ENCODE measurements around the gene SNAP29.
"Not testable (repeated sequence)": the region's sequence is repeated elsewhere in the genome, so short reads cannot be mapped to it uniquely, and the experiment has no call there.

The SNAP29 gene

GRCh38 chr22:20903093-20903492, 44.3 kb downstream of the SNAP29 start:
- no peak for DNase-seq

GRCh38 chr22:20904008-20904979, 45.5 kb downstream of the SNAP29 start:
- peak; percentile 68 for DNase-seq

DNA sequence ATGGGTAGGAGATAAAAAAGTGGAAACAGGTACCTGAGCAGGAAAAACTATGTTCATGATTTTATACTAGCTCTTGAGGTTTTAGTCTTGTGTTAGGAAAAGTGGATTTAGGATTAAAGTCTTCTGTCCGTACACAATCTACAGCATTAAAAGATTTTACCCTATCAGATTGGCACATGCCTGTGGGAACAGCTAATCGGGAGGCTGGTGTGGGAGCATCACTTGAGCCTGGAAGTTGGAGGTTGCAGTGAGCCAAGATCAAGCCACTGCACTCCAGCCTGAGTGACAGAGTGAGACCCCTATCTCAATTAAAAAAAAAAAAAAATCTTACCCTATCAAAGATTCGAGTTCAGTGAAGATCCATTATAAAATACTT, 46.2 kb downstream of the SNAP29 start:
- DNase-seq = no peak

DNA sequence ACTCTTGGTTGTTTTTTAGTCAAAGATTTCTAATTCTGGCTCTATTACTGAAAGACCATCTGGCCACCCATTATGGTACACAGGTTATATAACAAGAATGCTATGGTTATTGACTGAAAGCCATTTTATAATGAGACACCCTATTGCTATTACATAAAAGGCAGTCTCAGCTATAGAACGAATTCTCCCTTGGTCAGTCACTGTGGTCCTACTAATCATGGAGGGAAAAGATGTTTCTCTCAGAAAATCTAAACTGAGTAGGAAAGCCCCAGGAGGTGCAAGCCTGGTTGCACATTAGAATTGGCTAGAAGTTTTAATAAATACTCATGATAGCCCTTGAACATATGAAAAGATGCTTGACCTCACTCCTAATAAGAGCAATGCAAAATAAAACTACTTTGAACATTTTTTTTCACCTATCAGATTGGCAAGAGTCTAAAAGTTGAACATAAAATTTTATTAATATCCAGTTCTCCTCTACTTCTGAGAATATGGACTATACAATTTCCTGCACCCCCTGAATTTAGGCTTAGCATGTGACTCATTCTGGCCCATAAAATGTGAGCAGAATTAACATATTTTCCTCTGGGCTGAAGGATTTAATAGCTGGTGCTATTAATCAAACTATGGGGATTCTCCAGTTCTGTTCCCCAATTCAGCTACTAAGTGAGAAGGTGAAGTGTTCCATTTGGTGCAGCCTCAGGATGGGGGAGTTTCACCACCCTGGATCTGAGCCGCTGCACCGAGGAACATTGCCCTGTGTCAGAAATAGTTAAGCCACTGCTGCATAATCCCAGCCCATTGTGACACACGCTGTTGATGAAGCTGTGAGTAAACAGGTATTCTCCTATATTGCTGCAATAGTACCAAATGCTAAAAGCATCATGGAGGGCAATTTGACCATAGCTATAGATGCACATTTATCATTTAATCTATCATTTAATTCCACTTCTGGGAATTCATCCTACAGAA, 46.9 kb downstream of the SNAP29 start:
- DNase-seq = no peak

- no peak for DNase-seq
Observed at GRCh38 chr22:20906387-20906767, 47.6 kb downstream of the SNAP29 start.

DNA sequence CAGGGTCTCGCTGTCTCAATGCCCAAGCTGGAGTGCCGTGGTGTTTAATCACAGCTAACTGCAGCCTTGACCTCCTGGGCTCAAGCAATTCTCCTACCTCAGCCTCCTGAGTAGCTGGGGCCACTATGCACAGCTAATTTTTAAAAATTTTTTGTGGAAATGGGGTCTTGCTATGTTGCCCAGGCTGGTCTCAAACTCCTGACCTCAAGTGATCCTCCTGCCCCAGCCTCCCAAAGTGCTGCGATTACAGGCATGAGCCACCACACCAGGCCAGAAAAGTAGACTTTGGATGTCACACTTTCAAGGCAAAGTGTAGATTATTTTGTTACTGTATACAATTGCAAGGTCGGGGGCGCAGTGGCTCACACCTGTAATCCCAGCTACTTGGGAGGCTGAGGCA, 49.9 kb downstream of the SNAP29 start:
- DNase-seq = not testable (repeated sequence)

DNA sequence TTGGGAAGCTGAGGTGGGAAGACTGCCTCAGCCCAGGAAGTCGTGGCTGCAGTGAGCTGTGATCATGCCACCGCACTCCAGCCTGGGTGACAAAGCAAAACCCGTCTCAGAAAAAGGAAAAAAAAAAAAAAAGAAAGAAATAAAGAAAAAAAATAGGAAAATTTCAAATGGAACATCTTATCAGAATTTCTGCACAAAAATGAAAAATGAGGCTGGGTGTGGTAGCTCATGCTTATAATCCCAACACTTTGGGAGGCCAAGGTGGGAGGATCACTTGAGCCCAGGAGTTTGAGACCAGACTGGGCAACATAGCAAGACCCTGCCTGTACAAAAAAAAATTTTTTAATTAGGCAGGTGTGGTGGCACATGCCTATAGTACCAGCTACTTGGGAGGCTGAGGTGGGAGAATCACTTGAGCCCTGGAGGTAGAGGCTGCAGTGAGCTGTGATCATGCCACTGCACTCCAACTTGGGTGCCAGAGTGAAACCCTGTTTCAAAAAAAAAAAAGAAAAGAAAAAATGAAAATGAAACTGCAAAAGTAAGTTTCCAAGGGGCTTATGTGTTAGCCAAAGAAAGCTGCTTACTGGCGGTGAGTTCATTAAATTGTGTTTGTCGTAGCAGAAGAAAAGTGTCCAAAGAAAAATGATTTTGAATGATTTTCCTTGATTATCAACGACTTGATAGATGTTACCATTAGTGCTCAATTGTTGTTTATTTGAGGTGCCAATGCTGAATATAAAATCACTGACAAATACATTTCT, 50.9 kb downstream of the SNAP29 start:
- no peak for DNase-seq

GRCh38 chr22:20912494-20912893, 53.7 kb downstream of the SNAP29 start:
- no peak for DNase-seq

- DNase-seq = peak; percentile 100
Observed at GRCh38 chr22:20916916-20917810, 58.4 kb downstream of the SNAP29 start, which contains the start of gene CRKL. Gene CRKL (plus strand): TSS chr22:20917407. CDS start chr22:20917935, 528 bp downstream.

DNA sequence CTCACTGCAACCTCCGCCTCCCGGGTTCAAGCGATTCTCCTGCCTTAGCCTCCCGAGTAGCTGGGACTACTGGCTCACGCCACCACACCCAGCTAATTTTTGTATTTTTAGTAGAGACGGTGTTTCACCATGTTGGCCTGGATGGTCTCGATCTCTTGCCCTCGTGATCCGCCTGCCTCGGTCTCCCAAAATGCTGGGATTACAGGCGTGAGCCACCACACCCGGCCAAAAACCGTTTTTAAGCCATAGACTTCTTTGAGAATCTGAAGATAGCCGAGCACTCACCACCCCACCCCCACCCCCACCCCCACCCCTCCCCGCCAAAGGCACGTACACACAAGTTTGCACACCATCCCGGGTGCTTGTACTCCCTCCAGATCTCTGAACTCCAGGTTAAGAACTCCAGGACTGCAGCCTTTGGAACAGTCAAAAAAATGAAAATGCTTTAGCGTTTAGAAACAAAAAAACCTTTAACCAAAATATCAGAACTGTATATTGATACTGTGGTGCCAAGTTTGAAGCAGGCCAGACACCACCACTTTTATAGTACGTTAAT, 59.9 kb downstream of the SNAP29 start:
- DNase-seq = peak; percentile 46

DNA sequence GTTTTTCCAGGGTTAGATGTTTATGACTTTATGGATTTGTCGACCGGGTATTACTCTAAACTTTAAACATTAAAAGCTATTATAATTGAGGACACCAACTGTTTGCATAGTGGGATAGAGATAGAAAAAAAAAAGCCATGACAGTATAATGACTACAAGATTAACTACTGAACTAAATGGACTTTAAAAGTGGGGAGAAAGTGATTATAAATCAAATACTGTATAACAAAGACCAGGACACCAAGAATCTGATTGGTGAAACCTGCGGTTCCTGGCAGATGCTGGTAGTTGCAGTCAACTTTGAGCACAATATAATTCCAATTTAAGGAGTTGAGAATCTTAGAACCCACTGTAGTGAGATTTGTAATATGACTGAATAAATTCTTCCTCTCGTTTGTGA, 60.9 kb downstream of the SNAP29 start:
- DNase-seq = no peak

GRCh38 chr22:20920881-20921203, 62.0 kb downstream of the SNAP29 start:
- DNase-seq = no peak

DNA sequence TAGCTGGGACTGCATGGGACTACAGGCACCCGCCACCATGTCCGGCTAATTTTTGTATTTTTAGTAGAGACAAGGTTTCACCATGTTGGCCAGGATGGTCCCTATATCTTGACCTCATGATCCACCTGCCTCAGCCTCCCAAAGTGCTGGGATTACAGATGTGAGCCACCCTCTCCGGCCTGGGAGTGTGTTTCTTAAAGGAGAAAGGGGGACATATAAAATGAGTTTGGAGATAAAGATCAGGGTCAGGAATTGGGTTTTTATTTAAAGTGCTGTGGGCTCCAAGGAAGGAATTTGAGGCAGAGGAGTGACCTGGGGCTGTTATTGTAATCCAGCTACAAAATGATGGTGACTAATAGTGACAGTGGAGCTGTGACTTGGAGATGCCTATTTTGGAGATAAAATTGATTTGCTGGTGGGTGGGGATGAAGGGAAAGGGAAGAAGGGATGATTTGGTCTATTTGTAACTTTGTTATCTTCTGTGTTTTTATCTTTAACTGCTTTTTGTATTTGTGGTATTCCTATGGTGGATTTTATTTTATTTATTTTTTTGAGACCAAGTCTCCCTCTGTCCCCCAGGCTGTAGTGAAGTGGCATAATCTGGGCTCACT, 63.4 kb downstream of the SNAP29 start:
- DNase-seq = no peak

DNA sequence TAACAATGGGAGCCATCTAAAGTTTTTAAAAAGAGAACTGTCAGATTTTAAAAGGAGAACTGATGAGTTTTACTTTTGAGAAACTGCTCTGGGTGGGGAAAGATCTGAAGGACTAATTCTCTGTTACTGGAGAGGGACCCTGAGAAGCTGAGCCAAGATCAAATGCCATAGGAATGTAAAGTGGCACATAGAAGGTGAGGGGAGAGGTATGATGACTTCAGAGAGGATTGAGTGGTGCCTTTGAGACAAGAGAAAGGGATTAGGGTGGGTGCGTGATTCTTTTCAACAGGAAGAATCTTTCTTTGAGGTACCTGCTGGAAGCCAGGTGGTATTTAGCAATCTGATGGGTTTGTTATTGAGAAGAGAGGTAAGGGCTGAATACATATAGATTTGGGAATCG, 67.4 kb downstream of the SNAP29 start:
- no peak for DNase-seq

GRCh38 chr22:20927940-20928572, 69.2 kb downstream of the SNAP29 start:
- no peak for DNase-seq

DNA sequence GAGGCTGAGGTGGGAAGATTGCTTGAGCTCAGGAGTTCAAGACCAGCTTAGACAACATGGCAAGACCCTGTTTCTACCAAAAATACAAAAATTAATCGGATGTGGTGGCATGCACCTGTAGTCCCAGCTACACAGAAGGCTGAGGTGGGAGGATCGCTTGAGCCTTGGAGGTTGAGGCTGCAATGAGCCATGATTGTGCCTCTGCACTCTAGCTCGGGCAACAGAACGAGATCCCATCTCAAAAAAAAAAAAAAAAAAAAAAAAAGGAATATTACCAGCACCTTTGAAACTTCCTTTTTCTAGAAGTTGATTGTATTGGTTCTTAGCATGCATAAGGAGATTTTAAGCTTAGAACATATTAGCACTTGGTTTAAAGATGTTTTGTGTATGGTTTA, 69.8 kb downstream of the SNAP29 start:
- no peak for DNase-seq

GRCh38 chr22:20930004-20930403, 71.2 kb downstream of the SNAP29 start:
- DNase-seq = no peak

GRCh38 chr22:20930435-20930834, 71.6 kb downstream of the SNAP29 start:
- not testable (repeated sequence) for DNase-seq

DNA sequence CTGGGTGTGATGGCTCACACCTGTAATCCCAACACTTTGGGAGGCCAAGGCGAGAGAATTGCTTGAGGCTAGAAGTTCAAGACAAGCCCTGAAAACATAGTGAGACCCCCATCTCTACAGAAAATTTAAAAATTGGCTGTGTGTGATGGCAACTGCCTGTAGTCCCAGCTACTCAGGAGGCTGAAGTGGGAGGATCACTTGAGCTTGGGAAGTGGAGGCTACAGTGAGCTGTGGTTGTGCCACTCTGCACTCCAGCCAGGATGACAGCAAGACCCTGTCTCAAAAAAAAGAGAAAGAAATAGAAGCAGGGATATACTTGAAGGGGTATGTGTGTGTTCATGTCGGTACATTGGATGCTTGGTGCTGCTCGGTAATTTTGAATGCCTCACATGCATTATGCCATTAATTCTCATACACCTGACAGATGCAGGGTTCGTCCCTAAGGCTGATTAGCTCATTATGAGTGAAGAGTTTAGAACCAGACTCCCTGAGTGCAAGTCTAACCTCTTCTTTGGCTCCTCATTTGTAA, 72.4 kb downstream of the SNAP29 start:
- DNase-seq = no peak

DNA sequence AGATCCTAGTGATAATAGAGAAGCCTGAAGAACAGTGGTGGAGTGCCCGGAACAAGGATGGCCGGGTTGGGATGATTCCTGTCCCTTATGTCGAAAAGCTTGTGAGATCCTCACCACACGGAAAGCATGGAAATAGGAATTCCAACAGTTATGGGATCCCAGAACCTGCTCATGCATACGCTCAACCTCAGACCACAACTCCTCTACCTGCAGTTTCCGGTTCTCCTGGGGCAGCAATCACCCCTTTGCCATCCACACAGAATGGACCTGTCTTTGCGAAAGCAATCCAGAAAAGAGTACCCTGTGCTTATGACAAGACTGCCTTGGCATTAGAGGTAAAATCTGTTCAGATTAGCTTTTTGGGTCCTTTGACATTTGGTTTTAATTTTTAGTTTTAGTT, 75.1 kb downstream of the SNAP29 start:
- DNase-seq = no peak

Measured in OCI-M1 (cell line).